Panc1 (cell line): ENCODE data around the gene CACNA1D. TPM values are rescaled to one million over a fixed set of nuclear protein-coding genes. Genes with fewer than 3 reads are reported as not detected.

Experiments used
- ATAC-seq: fragments of 200-7000 bp; cut with Tn5 transposase; 2 replicates; pipeline ENCODE4 v1.9.1; 2020; ENCODE audit warnings: mild to moderate bottlenecking, moderate library complexity
- BruUV-seq: library from RNA; stranded (reverse); fragments of 400-500 nt; replicated peaks from 2 replicates; lab custom pipeline; 2021; lab: Mats Ljungman, UMichigan
- CTCF ChIA-PET: fragments of 300-600 bp; sonication (Branson Sonifier 250); formaldehyde crosslinking; loops from one replicate; lab custom pipeline; 2022; ENCODE audit warnings: antibody characterized with exemption; lab: Charles Lee
- POLR2A ChIA-PET: fragments of 300-600 bp; sonication (Branson Sonifier 250); formaldehyde crosslinking; loops from one replicate; lab custom pipeline; 2022; ENCODE audit warnings: antibody characterized with exemption; lab: Charles Lee
- DNase-seq: peaks from one replicate; pipeline ENCODE4 v3.0.0-alpha.2; 2010; ENCODE audit warnings: low read depth, low spot score
- H3K27ac ChIP-seq: 2 replicates; pipeline ENCODE4 v1.5.1; 2011; ENCODE audit warnings: mild to moderate bottlenecking, low read length, inconsistent platforms
- H3K27me3 ChIP-seq: fragments of 200-500 bp; sonication (Bioruptor generic); 2 replicates; pipeline ENCODE4 v1.6.0; 2014; ENCODE audit warnings: low read length, inconsistent platforms; ENCODE audit not compliant: control insufficient read depth, insufficient read depth
- H3K36me3 ChIP-seq: fragments of 200-500 bp; sonication (Bioruptor generic); 2 replicates; pipeline ENCODE4 v1.5.1; 2014; ENCODE audit warnings: inconsistent platforms, mild to moderate bottlenecking, low read length, moderate library complexity; ENCODE audit not compliant: control insufficient read depth, insufficient read depth
- H3K4me1 ChIP-seq: 2 replicates; pipeline ENCODE4 v1.5.1; 2011; ENCODE audit warnings: inconsistent platforms, mild to moderate bottlenecking, low read length, moderate library complexity; ENCODE audit not compliant: control insufficient read depth, insufficient read depth
- H3K4me3 ChIP-seq, 2 experiments: 2 replicates each; pipeline ENCODE4 v1.5.1; 2011 to 2012; ENCODE audit warnings: low read depth in 2 of 2, low read length in 2 of 2, mild to moderate bottlenecking in 2 of 2, inconsistent platforms in 1 of 2, moderate library complexity in 1 of 2
- H3K9me3 ChIP-seq: fragments of 200-500 bp; sonication (Bioruptor generic); 2 replicates; pipeline ENCODE4 v1.5.1; 2014; ENCODE audit warnings: low read depth, mild to moderate bottlenecking, inconsistent platforms, low read length, moderate library complexity; ENCODE audit not compliant: control insufficient read depth, insufficient read depth
- POLR2AphosphoS5 ChIP-seq: IDR thresholded peaks from 2 replicates; pipeline ENCODE4 v1.6.1; 2012; ENCODE audit warnings: mild to moderate bottlenecking, low read depth, low read length, moderate library complexity
- SIN3A ChIP-seq: IDR thresholded peaks from 2 replicates; pipeline ENCODE4 v1.6.1; 2012; ENCODE audit warnings: low read depth, mild to moderate bottlenecking, low read length, moderate library complexity, borderline replicate concordance; ENCODE audit not compliant: insufficient read depth
- TCF7L2 ChIP-seq: IDR thresholded peaks from 2 replicates; pipeline ENCODE4 v1.6.1; 2011; ENCODE audit warnings: mild to moderate bottlenecking, low read depth, low read length, inconsistent platforms
- in situ Hi-C: cut with HindIII; loops from 2 replicates; pipeline ENCODE4 v1.10.0; 2016; ENCODE audit warnings: low sequenced_read_pairs, low pct_unique_long_range_greater_than_20kb
- intact Hi-C: fragments of 100-400 bp; cut with micrococcal nuclease; formaldehyde crosslinking; loops from one replicate; pipeline ENCODE4 v1.10.0; 2022; ENCODE audit not compliant: unreplicated experiment
- total RNA-seq: library from RNA; stranded (reverse); gene quantifications from one replicate; pipeline ENCODE4 v1.2.1, GENCODE V29; 2021; ENCODE audit not compliant: unreplicated experiment
- TF ChIP-seq, protein P1 (sequence below): fragments of 450-650 bp; IDR thresholded peaks from 2 replicates; pipeline ENCODE4 v1.5.1; 2017; ENCODE audit warnings: mild to moderate bottlenecking
- TF ChIP-seq, protein P2 (sequence below), 2 experiments: IDR thresholded peaks; 2 replicates each; pipeline ENCODE4 v1.6.1; 2011 to 2012; ENCODE audit warnings: low read depth in 2 of 2, control low read depth in 1 of 2, low read length in 1 of 2, mild to moderate bottlenecking in 1 of 2, moderate library complexity in 1 of 2; ENCODE audit not compliant: insufficient read depth in 1 of 2

The CACNA1D gene
- total RNA-seq, 1 experiment from 2014 or later, result 23.0 TPM

DNA sequence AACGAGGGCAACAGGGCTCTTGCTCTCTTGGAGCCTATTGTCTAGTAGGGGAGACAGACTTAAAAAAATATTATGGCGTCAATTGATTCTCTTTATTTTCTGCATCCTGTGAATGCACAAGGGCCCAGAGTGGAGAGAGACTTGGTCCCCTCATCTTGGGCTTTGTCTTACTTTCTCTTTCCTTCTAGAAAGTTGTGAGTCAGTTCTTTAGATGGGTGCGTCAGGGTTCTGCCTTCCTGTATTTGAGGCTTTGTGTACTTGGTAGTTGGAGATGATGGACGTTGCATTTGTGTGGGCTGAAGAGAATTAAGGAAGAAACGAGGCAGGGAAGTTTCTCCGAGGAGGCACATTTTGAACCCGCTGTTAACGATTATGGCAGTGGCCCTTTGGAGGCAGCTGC is 52.9 kb downstream of the CACNA1D start:
- DNase-seq (no peak), ATAC-seq (no peak)
- in situ Hi-C loops, result no loop called here
- intact Hi-C loops, result no loop called here
- Histone ChIP-seq H3K36me3 (no peaks in the 10 kb centered on the region), H3K4me1 (no peaks in the 10 kb centered on the region), H3K27ac (no peak overlapping the region), H3K9me3 (no peaks in the 10 kb centered on the region), H3K27me3 (no peaks in the 10 kb centered on the region), H3K4me3 (no peak overlapping the region)
- ChIA-PET CTCF (no interaction called here), POLR2A (no interaction called here)
- TF ChIP-seq, protein P1, sequence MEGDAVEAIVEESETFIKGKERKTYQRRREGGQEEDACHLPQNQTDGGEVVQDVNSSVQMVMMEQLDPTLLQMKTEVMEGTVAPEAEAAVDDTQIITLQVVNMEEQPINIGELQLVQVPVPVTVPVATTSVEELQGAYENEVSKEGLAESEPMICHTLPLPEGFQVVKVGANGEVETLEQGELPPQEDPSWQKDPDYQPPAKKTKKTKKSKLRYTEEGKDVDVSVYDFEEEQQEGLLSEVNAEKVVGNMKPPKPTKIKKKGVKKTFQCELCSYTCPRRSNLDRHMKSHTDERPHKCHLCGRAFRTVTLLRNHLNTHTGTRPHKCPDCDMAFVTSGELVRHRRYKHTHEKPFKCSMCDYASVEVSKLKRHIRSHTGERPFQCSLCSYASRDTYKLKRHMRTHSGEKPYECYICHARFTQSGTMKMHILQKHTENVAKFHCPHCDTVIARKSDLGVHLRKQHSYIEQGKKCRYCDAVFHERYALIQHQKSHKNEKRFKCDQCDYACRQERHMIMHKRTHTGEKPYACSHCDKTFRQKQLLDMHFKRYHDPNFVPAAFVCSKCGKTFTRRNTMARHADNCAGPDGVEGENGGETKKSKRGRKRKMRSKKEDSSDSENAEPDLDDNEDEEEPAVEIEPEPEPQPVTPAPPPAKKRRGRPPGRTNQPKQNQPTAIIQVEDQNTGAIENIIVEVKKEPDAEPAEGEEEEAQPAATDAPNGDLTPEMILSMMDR, result no peak
- TF ChIP-seq, protein P2, sequence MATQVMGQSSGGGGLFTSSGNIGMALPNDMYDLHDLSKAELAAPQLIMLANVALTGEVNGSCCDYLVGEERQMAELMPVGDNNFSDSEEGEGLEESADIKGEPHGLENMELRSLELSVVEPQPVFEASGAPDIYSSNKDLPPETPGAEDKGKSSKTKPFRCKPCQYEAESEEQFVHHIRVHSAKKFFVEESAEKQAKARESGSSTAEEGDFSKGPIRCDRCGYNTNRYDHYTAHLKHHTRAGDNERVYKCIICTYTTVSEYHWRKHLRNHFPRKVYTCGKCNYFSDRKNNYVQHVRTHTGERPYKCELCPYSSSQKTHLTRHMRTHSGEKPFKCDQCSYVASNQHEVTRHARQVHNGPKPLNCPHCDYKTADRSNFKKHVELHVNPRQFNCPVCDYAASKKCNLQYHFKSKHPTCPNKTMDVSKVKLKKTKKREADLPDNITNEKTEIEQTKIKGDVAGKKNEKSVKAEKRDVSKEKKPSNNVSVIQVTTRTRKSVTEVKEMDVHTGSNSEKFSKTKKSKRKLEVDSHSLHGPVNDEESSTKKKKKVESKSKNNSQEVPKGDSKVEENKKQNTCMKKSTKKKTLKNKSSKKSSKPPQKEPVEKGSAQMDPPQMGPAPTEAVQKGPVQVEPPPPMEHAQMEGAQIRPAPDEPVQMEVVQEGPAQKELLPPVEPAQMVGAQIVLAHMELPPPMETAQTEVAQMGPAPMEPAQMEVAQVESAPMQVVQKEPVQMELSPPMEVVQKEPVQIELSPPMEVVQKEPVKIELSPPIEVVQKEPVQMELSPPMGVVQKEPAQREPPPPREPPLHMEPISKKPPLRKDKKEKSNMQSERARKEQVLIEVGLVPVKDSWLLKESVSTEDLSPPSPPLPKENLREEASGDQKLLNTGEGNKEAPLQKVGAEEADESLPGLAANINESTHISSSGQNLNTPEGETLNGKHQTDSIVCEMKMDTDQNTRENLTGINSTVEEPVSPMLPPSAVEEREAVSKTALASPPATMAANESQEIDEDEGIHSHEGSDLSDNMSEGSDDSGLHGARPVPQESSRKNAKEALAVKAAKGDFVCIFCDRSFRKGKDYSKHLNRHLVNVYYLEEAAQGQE (IDR thresholded peaks at IDR 0.05; ENCODE audit: insufficient read depth in 1 of 2, low read depth in 2 of 2, low read length in 1 of 2), result no peak
- TF ChIP-seq SIN3A (no peak), TCF7L2 (no peak), POLR2AphosphoS5 (no peak)
- no TSS peak for BruUV-seq

DNA sequence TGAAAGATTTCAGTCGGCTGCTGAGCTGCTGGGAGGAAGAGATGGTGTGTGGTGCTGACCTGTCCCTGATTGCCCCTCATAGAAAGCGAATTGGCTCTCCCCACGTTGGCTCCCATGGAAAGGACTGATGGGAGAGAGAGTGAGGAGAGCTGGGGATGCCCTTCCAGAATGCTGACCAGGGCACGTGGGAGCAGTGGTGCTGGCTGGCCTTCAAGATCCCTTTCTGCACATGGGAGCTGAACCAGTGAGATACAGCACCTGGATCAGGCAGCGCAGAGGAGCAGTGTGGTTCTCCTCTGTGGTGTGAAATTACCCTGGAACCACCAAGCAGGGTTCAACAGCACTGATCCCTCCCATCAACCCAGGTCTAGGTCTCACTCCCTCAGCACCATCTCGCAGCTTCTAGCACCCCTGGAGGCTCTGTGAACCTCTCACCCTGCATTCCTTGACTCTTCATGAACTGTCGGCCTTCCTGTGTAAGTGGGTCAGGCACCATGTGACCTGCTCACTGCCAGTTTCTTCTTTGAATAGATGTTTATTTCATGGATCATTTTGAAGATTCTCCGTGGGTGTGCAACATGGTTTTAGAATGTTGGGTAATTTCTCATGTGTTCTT is 55.7 kb downstream of the CACNA1D start:
- no TSS peak for BruUV-seq
- Histone ChIP-seq H3K9me3 (no peaks in the 10 kb centered on the region), H3K36me3 (no peaks in the 10 kb centered on the region), H3K27ac (no peak overlapping the region), H3K27me3 (no peaks in the 10 kb centered on the region), H3K4me1 (no peaks in the 10 kb centered on the region), H3K4me3 (no peak overlapping the region)
- intact Hi-C loops, result no loop called here
- in situ Hi-C loops, result no loop called here
- ChIA-PET CTCF (no interaction called here), POLR2A (no interaction called here)
- DNase-seq, result no peak
- no peak for ATAC-seq
- TF ChIP-seq POLR2AphosphoS5 (no peak), SIN3A (no peak), TCF7L2 (no peak)
- TF ChIP-seq, protein P1, result no peak
- TF ChIP-seq, protein P2 (IDR thresholded peaks at IDR 0.05; ENCODE audit: insufficient read depth in 1 of 2, low read depth in 2 of 2, low read length in 1 of 2), result no peak
